Activated CD8-positive, alpha-beta T cell treated with anti-CD3 and anti-CD28 coated beads, Interleukin-2, amount 10 ng/mL, durations not matched to agents 7 days and 5 days (primary cell): Measurements from ENCODE around the gene ACAP3. TPM values are rescaled to one million over a fixed set of nuclear protein-coding genes. Genes with fewer than 3 reads are reported as not detected.

Source experiments
- ATAC-seq: fragments of 150-1000 bp; cut with Tn5 transposase; one replicate; pipeline ENCODE4 v1.10.0; 2021; ENCODE audit warnings: moderate library complexity
- CTCF ChIA-PET: fragments of 350-600 bp; sonication (Branson Sonifier 250); formaldehyde crosslinking; loops from one replicate; lab custom pipeline; 2021; ENCODE audit warnings: antibody characterized with exemption; lab: Charles Lee
- POLR2A ChIA-PET: fragments of 350-600 bp; sonication (Branson Sonifier 250); formaldehyde crosslinking; loops from one replicate; lab custom pipeline; 2021; ENCODE audit warnings: antibody characterized with exemption; lab: Charles Lee
- DNase-seq: peaks from one replicate; pipeline ENCODE4 v3.0.0-alpha.2; 2020
- H3K27ac Mint-ChIP-seq: one replicate; pipeline ENCODE4 v1.8.0; 2021; ENCODE audit warnings: mild to moderate bottlenecking, mixed read lengths
- H3K27me3 Mint-ChIP-seq: one replicate; pipeline ENCODE4 v1.8.0; 2021; ENCODE audit warnings: low read depth, mixed read lengths
- H3K36me3 Mint-ChIP-seq: one replicate; pipeline ENCODE4 v1.8.0; 2021; ENCODE audit warnings: low read depth, mixed read lengths
- H3K4me1 Mint-ChIP-seq: one replicate; pipeline ENCODE4 v1.8.0; 2021; ENCODE audit warnings: low read depth, mixed read lengths
- H3K4me3 Mint-ChIP-seq: one replicate; pipeline ENCODE4 v1.8.0; 2021; ENCODE audit warnings: mild to moderate bottlenecking, mixed read lengths
- H3K9me3 Mint-ChIP-seq: one replicate; pipeline ENCODE4 v1.8.0; 2022; ENCODE audit warnings: mixed read lengths; ENCODE audit not compliant: insufficient read depth
- total RNA-seq, 2 experiments: library from RNA; stranded (reverse); gene quantifications; one replicate each; pipeline ENCODE4 v1.2.3, GENCODE V29; 2021

The ACAP3 gene
- total RNA-seq, 2 experiments from 2014 or later = 65.2 to 87.3 TPM

- Mint-ChIP-seq H3K36me3 (peaks cover 29% of the 10 kb centered on the region), H3K4me3 (peak overlapping the region; percentile 89), H3K27ac (peak overlapping the region; percentile 87), H3K9me3 (no peaks in the 10 kb centered on the region), H3K27me3 (no peaks in the 10 kb centered on the region), H3K4me1 (peaks cover 39% of the 10 kb centered on the region)
- DNase-seq (peak; percentile 38), ATAC-seq (peak; percentile 10)
- ChIA-PET CTCF (interaction anchor here (1.0 to 1.8 kb wide), 3 partner anchors 19 to 155 kb away, joined by 4 to 7 read pairs (median 5); no protein-coding TSS in a partner anchor), POLR2A (interaction anchor here (0.7 to 0.9 kb wide), 2 partner anchors 33 to 314 kb away, joined by 3 read pairs; partner anchors contain the start of gene NOC2L)
Measured at GRCh38 chr1:1272341-1273208, 35.2 kb downstream of the ACAP3 start.

GRCh38 chr1:1270813-1271212 lies 36.9 kb downstream of the ACAP3 start:
- no peak for ATAC-seq
- Mint-ChIP-seq H3K36me3 (peaks cover 38% of the 10 kb centered on the region), H3K27ac (peak overlapping the region; percentile 70), H3K27me3 (no peaks in the 10 kb centered on the region), H3K9me3 (no peaks in the 10 kb centered on the region), H3K4me1 (peaks cover 42% of the 10 kb centered on the region), H3K4me3 (peak overlapping the region; percentile 67)
- ChIA-PET CTCF (interaction anchor here (1.5 to 1.8 kb wide), 2 partner anchors 21 to 149 kb away, joined by 4 to 7 read pairs; no protein-coding TSS in a partner anchor), POLR2A (no interaction called here)
- no peak for DNase-seq

GRCh38 chr1:1268284-1268682 lies 39.4 kb downstream of the ACAP3 start:
- no peak overlapping the region for H3K4me3 Mint-ChIP-seq
- peaks cover 38% of the 10 kb centered on the region for H3K4me1 Mint-ChIP-seq
- no peak overlapping the region for H3K27ac Mint-ChIP-seq
- no peaks in the 10 kb centered on the region for H3K9me3 Mint-ChIP-seq
- peaks cover 46% of the 10 kb centered on the region for H3K36me3 Mint-ChIP-seq
- no peaks in the 10 kb centered on the region for H3K27me3 Mint-ChIP-seq
- ChIA-PET CTCF (interaction anchor here (1.0 kb wide), 1 partner anchor 146 kb away, joined by 4 read pairs; no protein-coding TSS in a partner anchor), POLR2A (no interaction called here)
- ATAC-seq (no peak), DNase-seq (no peak)

- H3K4me1 Mint-ChIP-seq = peaks cover 34% of the 10 kb centered on the region
- ChIA-PET CTCF (interaction anchor here (1.0 kb wide), 1 partner anchor 145 kb away, joined by 4 read pairs; no protein-coding TSS in a partner anchor), POLR2A (no interaction called here)
- H3K36me3 Mint-ChIP-seq = peaks cover 48% of the 10 kb centered on the region
- H3K27me3 Mint-ChIP-seq = no peaks in the 10 kb centered on the region
- DNase-seq = no peak
- no peak overlapping the region for H3K4me3 Mint-ChIP-seq
- no peak overlapping the region for H3K27ac Mint-ChIP-seq
- no peaks in the 10 kb centered on the region for H3K9me3 Mint-ChIP-seq
- no peak for ATAC-seq
Measured at GRCh38 chr1:1267488-1268283, 40.0 kb downstream of the ACAP3 start.

- Mint-ChIP-seq H3K4me1 (peaks cover 14% of the 10 kb centered on the region), H3K27ac (no peak overlapping the region), H3K4me3 (no peak overlapping the region), H3K9me3 (no peaks in the 10 kb centered on the region), H3K36me3 (peaks cover 43% of the 10 kb centered on the region), H3K27me3 (no peaks in the 10 kb centered on the region)
- ChIA-PET CTCF (interaction anchor here (0.8 to 1.9 kb wide), 2 partner anchors 14 to 143 kb away, joined by 3 to 9 read pairs; no protein-coding TSS in a partner anchor), POLR2A (interaction anchor here (1.0 kb wide), 1 partner anchor 143 kb away, joined by 3 read pairs; no protein-coding TSS in a partner anchor)
- DNase-seq = no peak
- ATAC-seq = no peak
Measured at GRCh38 chr1:1264868-1265272, 42.9 kb downstream of the ACAP3 start.

GRCh38 chr1:1264026-1264425 lies 43.7 kb downstream of the ACAP3 start:
- Mint-ChIP-seq H3K9me3 (no peaks in the 10 kb centered on the region), H3K27ac (no peak overlapping the region), H3K4me3 (no peak overlapping the region), H3K4me1 (peaks cover 11% of the 10 kb centered on the region), H3K27me3 (no peaks in the 10 kb centered on the region), H3K36me3 (peaks cover 47% of the 10 kb centered on the region)
- ATAC-seq (no peak), DNase-seq (no peak)
- POLR2A ChIA-PET = interaction anchor here (0.6 kb wide), 2 partner anchors 9 to 47 kb away, joined by 3 read pairs; no protein-coding TSS in a partner anchor
- CTCF ChIA-PET = interaction anchor here (0.8 to 1.9 kb wide), 2 partner anchors 14 to 142 kb away, joined by 3 to 9 read pairs; no protein-coding TSS in a partner anchor

GRCh38 chr1:1262758-1263157 lies 45.0 kb downstream of the ACAP3 start:
- H3K27ac Mint-ChIP-seq = no peak overlapping the region
- H3K36me3 Mint-ChIP-seq = peaks cover 52% of the 10 kb centered on the region
- ChIA-PET CTCF (no interaction called here), POLR2A (no interaction called here)
- ATAC-seq = no peak
- H3K27me3 Mint-ChIP-seq = no peaks in the 10 kb centered on the region
- H3K9me3 Mint-ChIP-seq = no peaks in the 10 kb centered on the region
- H3K4me3 Mint-ChIP-seq = no peak overlapping the region
- peaks cover 11% of the 10 kb centered on the region for H3K4me1 Mint-ChIP-seq
- no peak for DNase-seq

- ATAC-seq (no peak), DNase-seq (no peak)
- Mint-ChIP-seq H3K4me1 (peaks cover 11% of the 10 kb centered on the region), H3K36me3 (peaks cover 52% of the 10 kb centered on the region), H3K4me3 (no peak overlapping the region), H3K9me3 (no peaks in the 10 kb centered on the region), H3K27me3 (no peaks in the 10 kb centered on the region), H3K27ac (no peak overlapping the region)
- CTCF ChIA-PET = interaction anchor here (1.3 to 1.7 kb wide), 2 partner anchors 11 to 30 kb away, joined by 4 to 6 read pairs; no protein-coding TSS in a partner anchor
- POLR2A ChIA-PET = no interaction called here
Measured at GRCh38 chr1:1262071-1262470, 45.7 kb downstream of the ACAP3 start.

- no peaks in the 10 kb centered on the region for H3K27me3 Mint-ChIP-seq
- peak overlapping the region; percentile 15 for H3K4me3 Mint-ChIP-seq
- peaks cover 52% of the 10 kb centered on the region for H3K36me3 Mint-ChIP-seq
- ATAC-seq (peak; percentile 54), DNase-seq (no peak)
- CTCF ChIA-PET = interaction anchor here (1.3 to 1.7 kb wide), 2 partner anchors 10 to 31 kb away, joined by 4 to 6 read pairs; no protein-coding TSS in a partner anchor
- H3K9me3 Mint-ChIP-seq = no peaks in the 10 kb centered on the region
- POLR2A ChIA-PET = interaction anchor here (1.0 kb wide), 1 partner anchor 10 kb away, joined by 3 read pairs; no protein-coding TSS in a partner anchor
- H3K4me1 Mint-ChIP-seq = peaks cover 11% of the 10 kb centered on the region
- peak overlapping the region; percentile 69 for H3K27ac Mint-ChIP-seq
Measured at GRCh38 chr1:1260843-1261560, 46.7 kb downstream of the ACAP3 start.

- no peak for ATAC-seq
- DNase-seq = no peak
- no peaks in the 10 kb centered on the region for H3K27me3 Mint-ChIP-seq
- POLR2A ChIA-PET = interaction anchor here (1.0 kb wide), 1 partner anchor 9 kb away, joined by 3 read pairs; no protein-coding TSS in a partner anchor
- no peak overlapping the region for H3K4me3 Mint-ChIP-seq
- H3K4me1 Mint-ChIP-seq = peaks cover 9% of the 10 kb centered on the region
- peaks cover 53% of the 10 kb centered on the region for H3K36me3 Mint-ChIP-seq
- peak overlapping the region; percentile 69 for H3K27ac Mint-ChIP-seq
- CTCF ChIA-PET = interaction anchor here (1.7 kb wide), 1 partner anchor 9 kb away, joined by 6 read pairs; no protein-coding TSS in a partner anchor
- no peaks in the 10 kb centered on the region for H3K9me3 Mint-ChIP-seq
Measured at GRCh38 chr1:1259951-1260600, 47.7 kb downstream of the ACAP3 start.
